NCI-H1417 treated with DMSO at 0.1 percent for 48 hours (cell line): ENCODE measurements around the gene CFAP90.

Source experiments
- DNase-seq: peaks from one replicate; lab custom pipeline; 2025; lab: John Stamatoyannopoulos, UW

The CFAP90 gene

GRCh38 chr5:7868427-7868772 lies 17.5 kb upstream of the CFAP90 start:
- DNase-seq = no peak

- no peak for DNase-seq
Observed at GRCh38 chr5:7867260-7867659, 16.3 kb upstream of the CFAP90 start.

GRCh38 chr5:7866196-7866595 lies 15.3 kb upstream of the CFAP90 start:
- no peak for DNase-seq

DNA sequence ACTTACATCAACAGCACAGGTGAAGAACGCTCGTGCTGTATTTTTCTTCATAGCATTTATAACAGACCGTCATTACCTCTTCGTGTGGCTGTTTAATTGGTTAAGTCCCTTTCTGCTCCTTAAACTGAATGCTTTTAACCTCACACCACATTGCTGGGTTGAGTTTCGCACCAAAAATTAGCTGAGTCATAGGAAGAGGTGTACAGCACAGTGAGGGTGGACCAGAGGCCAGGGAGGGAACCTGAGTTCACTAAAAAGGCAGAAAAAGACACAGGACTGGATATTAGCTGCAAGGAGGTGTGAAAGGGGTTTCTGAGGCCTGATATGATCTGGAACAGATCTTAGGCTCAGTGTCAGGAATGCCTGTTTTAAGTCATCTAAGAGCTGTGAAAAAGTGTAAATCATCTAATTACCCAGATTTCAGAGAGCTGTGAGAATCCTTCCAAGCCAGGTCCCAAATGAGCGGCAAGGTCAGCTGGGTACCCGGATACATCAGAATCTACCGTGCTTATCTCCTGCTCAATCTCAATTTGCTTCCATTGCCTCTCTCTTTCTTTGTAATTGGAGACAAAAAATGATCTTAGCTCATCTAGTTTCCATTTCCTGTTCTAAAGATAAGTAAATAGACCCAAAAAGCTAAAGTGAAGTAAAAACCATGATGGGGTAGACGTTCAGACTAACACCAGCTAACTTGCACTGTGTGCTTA lies 7.1 kb upstream of the CFAP90 start:
- DNase-seq = no peak

DNA sequence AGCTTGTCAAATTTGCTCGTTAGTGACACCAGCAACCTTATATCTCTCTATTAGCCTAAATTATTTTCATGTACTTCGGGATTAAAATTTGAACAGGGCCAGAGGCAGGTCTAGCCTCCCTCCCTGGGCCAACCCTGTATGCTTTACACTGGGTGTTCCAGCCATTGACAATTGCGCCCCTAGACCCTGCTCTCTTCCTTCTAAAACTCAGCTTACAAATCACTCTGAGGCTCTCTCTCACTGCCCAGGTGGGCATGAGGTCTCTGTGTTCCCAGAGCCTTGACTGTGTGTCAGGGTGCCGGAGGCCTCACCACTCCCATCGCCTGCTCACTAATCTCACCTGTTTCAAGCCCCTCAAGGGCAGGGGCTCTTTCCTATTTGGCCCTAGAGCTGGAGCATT lies 6.4 kb upstream of the CFAP90 start:
- no peak for DNase-seq

DNA sequence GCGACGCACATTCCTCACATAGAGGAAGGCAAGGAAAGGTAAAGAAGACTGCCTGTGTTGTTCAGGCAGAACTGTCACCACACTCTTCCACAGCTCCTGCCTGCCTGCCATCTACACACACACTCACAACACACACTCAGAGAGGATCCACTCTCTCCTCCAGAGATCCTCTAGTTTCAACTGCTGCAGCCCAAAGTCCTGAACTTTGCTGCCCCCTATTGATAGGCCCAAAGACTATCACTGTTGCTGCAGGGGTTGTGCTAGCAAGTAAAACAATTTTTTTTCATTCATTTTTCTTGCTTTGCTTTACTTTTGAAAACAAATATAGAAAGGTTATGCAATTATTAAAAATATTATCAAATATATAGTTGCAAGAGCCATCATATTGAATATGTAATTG lies 5.9 kb upstream of the CFAP90 start:
- peak; percentile 33 for DNase-seq

DNA sequence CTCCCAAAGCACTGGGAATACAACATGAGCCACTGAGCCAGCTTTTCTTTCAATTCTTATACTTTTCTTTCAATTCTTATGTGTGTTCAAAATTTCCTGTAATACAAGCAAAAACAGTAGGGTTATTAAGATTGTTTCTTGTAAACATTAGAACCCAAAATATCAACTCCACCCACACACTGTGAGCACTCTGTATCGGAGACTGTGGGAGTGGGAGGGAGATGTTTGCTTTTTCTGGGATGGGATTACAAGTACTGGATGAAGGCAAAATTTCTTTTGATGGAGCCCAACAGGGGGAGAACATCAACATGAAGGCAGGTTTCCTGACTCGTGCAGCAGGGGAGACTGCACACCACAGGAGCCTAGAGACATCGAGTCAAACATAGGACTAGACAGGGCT lies 4.7 kb upstream of the CFAP90 start:
- no peak for DNase-seq

DNA sequence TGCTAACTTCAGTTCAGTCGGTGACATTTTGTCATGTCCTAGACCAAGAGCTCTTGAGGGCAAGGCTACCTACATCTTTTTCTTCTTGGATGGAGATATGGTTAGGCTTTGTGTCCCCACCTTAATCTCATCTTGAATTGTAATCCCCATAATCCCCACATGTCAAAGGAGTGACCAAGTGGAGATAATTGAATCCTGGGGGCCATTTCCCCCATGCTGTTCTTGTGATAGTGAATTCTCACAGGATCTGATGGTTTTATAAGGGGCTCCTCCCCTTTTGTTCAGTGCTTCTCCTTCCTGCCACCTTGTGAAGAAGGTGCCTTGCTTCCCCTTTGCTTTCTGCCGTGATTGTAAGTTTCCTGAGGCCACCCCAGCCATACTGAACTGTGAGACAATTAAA lies 2.1 kb upstream of the CFAP90 start:
- no peak for DNase-seq

- DNase-seq = no peak
Observed at GRCh38 chr5:7852542-7852941, 1.6 kb upstream of the CFAP90 start.

GRCh38 chr5:7851617-7852289 lies 820 bp upstream of the CFAP90 start:
- DNase-seq = no peak

DNA sequence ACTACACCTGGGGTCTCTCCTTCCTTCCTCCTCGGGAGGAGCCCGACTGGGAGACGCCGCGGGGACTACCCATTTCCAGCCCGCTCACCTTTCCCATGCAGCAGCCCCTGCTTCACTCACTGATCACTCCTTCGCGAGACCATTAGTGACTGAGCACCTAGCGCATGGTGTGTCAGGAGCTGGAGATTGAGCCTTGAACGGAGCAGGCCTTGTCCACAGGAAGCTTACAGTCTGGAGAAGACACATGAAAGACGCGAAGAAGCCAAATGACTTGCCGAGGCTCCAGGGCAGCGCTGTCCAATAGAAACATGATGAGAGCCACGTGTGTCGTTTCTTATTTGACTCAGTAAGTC lies 283 bp upstream of the CFAP90 start:
- DNase-seq = no peak

- DNase-seq = no peak
Observed at GRCh38 chr5:7849681-7850394, 1.1 kb downstream of the CFAP90 start.

DNA sequence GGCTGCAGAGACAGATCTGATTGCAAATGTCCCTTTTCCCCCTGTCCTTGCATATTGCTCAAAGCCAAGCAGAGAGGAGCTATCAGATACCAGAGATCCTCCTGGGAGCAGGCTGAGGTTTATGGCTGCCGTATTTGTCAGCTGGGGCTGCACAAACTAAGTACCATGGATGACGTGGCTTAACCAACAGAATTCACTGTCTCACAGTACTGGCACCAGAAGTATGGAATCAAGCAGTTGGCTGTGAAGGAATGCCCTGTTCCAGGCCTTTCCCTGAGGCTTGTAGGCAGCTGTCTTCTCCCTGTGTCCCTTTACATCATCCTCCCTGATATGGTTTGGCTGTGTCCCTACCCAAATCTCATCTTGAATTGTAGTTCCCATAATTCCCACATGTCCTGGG lies 2.6 kb downstream of the CFAP90 start:
- DNase-seq = no peak

DNA sequence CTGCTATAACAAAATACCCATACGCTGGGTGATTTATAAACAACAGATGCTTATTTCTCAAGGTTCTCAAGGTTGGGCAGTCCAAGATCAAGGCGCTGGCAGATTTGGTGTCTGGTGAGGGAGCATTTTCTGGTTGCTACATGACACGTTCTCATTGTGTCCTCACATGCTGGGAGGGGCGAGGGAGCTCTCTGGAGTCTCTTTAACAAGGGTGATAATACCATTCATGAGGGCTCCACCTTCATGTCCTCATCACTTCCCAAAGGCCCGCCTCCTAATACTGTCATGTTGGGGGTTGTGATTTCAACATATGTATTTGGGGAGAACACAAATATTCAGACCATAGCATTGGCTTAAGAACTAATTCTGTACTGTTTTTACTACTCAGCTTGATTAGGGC lies 4.6 kb downstream of the CFAP90 start:
- no peak for DNase-seq

GRCh38 chr5:7845557-7845956 lies 5.4 kb downstream of the CFAP90 start:
- no peak for DNase-seq

DNA sequence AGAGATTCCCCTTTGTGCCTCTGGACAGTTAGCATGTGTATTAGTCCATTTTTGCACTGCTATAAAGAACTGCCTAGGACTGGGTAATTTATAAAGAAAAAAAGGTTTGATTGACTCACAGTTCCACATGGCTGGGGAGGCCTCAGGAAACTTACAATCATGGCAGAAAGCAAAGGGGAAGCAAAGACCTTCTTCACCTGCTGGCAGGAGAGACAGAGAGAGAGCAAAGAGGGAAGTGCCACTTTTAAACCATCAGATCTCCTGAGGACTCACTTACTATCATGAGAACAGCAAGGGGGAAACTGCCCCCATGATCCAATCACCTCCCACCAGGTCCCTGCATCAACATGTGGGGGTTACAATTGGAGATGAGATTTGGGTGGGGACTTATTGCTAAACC lies 6.0 kb downstream of the CFAP90 start:
- DNase-seq = no peak

- no peak for DNase-seq
Observed at GRCh38 chr5:7842531-7842930, 8.4 kb downstream of the CFAP90 start.

DNA sequence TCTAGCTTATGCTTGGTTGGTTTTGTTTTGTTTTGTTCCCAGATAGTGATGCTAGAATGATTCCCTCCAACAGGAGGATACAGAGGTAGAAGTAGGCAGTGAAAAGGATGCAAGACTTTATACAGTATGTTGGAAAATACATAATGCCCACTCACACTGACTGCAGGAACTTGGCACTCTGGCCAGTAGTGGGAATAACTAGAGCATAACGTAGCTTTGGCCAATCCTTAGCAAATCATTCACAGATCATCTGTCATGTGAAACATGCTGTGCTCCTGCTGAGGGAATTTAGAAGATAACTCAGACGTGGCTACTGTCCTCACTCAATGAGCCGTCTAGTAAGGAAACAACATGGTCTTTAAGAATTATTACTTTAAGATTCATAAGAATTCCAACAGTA lies 13.5 kb downstream of the CFAP90 start:
- DNase-seq = no peak

DNA sequence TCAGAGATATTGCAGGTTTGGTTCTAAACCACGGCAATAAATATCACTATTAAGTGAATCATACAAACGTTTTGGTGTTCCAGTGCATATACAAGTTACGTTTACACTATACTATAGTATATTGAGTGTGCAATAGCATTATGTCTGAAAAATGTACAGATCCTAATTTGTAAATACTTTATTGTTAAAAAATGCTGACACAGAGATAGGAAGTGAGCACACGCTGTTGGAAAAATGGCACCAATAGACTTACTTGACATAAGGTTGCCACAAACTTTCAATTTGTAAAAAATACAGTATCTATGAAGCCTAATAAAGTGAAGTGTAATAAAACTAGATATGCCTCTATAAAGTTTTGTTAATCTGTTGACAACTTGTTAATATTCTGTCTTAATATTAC lies 16.0 kb downstream of the CFAP90 start:
- DNase-seq = no peak

GRCh38 chr5:7828269-7828668 lies 22.7 kb downstream of the CFAP90 start:
- DNase-seq = no peak

- no peak for DNase-seq
Observed at GRCh38 chr5:7827610-7828009, 23.3 kb downstream of the CFAP90 start.

GRCh38 chr5:7825630-7826029 lies 25.3 kb downstream of the CFAP90 start:
- no peak for DNase-seq

- no peak for DNase-seq
Observed at GRCh38 chr5:7824995-7825394, 25.9 kb downstream of the CFAP90 start.

DNA sequence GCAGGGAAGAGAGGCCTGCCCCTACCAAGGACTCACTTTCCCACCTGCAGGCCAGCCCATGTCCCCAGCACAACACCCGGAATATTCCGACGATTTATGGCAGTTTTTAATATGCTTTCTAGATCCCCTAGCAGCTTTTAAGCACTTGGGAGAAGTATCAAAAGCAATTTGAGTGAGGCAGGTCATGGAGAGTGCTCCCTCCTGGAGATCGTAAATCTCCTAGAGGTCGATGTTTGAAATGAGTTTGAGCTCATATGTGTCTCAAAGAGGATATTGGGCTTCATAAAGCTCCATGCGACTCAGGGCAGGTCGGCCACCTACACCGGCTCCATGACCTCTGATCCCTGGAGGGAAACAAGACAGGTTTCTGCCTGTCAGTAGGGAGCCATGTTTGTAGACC lies 27.3 kb downstream of the CFAP90 start:
- no peak for DNase-seq
